Measurements from ENCODE around the gene CHRM1. TPM values are rescaled to one million over a fixed set of nuclear protein-coding genes. Genes with fewer than 3 reads are reported as not detected.
"Not testable (repeated sequence)": the region's sequence is repeated elsewhere in the genome, so short reads cannot be mapped to it uniquely, and the experiment has no call there.

The CHRM1 gene
- polyA plus RNA-seq, 2 donors = 0.01 TPM; not detected in 1

DNA sequence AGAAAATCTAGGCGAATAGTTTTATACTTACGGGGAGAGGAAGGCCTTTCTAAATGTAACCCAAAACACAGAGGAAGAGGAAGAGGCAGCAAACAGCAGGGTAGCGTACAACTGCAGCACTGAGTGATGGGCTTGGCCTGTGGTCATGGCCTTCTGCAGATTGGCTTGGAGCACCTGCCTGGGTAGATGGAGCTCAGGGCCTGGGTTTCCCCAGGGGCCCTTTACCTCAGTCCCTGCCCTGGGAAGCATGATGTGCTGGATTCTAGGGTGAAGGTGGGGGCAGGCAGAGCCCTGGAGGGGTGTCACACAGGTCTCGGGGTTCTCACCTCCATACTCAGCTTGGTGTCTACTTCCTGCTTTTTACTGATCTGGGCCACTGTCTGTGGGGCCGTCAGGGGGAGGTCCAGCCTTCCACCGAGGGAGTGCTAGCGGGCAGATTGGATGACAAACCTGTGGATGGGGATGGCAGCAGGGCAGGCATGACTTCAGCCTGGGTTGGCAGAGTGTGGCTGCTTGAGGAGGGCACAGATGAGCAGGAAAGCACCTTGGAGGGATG is 27.7 kb upstream of the CHRM1 start:
- Histone ChIP-seq H3K36me3 (ENCODE audit: control insufficient read depth in 2 of 2, insufficient read depth in 2 of 2, low read length in 1 of 2) (no peaks in the 10 kb centered on the region), H3K27ac (ENCODE audit: low read depth in 2 of 2, low read length in 1 of 2) (no peak overlapping the region), H3K9me3 (ENCODE audit: control insufficient read depth in 2 of 2, insufficient read depth in 1 of 2, low read depth in 1 of 2, low read length in 1 of 2) (peaks cover 0 to 2% of the 10 kb centered on the region in 2 donors), H3K27me3 (ENCODE audit: control insufficient read depth in 1 of 2, insufficient read depth in 2 of 2, low read length in 2 of 2) (no peaks in the 10 kb centered on the region), H3K4me3 (ENCODE audit: low read depth in 1 of 2, low read length in 2 of 2) (no peak overlapping the region), H3K4me1 (ENCODE audit: control insufficient read depth in 2 of 2, insufficient read depth in 2 of 2, low read length in 1 of 2) (no peaks in the 10 kb centered on the region)
- WGBS, 2 donors = 82 to 86% methylated on average over 7 of the region's 7 CpGs

DNA sequence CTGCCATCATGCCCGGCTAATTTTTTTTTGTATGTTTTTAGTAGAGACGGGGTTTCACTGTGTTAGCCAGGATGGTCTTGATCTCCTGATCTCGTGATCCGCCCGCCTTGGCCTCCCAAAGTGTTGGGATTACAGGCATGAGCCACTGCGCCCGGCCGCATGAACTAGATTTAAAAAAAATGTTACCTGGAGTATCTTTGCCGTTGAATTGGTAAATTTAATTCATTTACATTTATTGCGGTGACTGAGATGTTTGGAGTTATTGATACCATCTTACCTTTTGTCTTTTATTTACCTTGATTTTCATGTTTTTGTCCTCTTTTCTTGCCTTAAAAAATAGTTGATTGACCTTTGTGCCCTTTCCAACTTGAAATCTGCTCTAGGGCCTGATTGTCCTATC is 24.4 kb upstream of the CHRM1 start:
- H3K36me3 ChIP-seq (ENCODE audit: control insufficient read depth in 2 of 2, insufficient read depth in 2 of 2, low read length in 1 of 2); H3K4me1 ChIP-seq (ENCODE audit: control insufficient read depth in 2 of 2, insufficient read depth in 2 of 2, low read length in 1 of 2); H3K9me3 ChIP-seq (ENCODE audit: control insufficient read depth in 2 of 2, insufficient read depth in 1 of 2, low read depth in 1 of 2, low read length in 1 of 2); H3K27me3 ChIP-seq (ENCODE audit: control insufficient read depth in 1 of 2, insufficient read depth in 2 of 2, low read length in 2 of 2); H3K4me3 ChIP-seq (ENCODE audit: low read depth in 1 of 2, low read length in 2 of 2); H3K27ac ChIP-seq (ENCODE audit: low read depth in 2 of 2, low read length in 1 of 2): not testable (repeated sequence)
- 93 to 96% methylated on average over 10 of the region's 10 CpGs for WGBS, 2 donors

DNA sequence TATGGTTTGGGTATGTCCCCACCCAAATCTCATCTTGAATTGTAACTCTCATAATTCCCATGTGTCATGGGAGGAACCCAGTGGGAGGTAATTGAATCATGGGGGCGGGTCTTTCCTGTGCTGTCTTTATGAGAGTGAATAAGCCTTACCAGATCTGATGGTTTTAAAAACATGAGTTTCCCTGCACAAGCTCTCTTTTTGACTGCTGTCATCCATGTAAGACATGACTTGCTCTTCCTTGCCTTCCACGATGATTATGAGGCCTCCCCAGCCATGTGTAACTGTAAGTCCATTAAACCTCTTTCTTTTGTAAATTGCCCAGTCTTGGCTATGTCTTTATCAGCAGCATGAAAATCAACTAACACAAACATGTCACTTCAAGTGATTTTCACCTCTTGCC is 16.4 kb upstream of the CHRM1 start:
- not testable (repeated sequence) for H3K9me3 ChIP-seq (ENCODE audit: control insufficient read depth in 2 of 2, insufficient read depth in 1 of 2, low read depth in 1 of 2, low read length in 1 of 2); H3K27me3 ChIP-seq (ENCODE audit: control insufficient read depth in 1 of 2, insufficient read depth in 2 of 2, low read length in 2 of 2); H3K27ac ChIP-seq (ENCODE audit: low read depth in 2 of 2, low read length in 1 of 2); H3K36me3 ChIP-seq (ENCODE audit: control insufficient read depth in 2 of 2, insufficient read depth in 2 of 2, low read length in 1 of 2); H3K4me3 ChIP-seq (ENCODE audit: low read depth in 1 of 2, low read length in 2 of 2); H3K4me1 ChIP-seq (ENCODE audit: control insufficient read depth in 2 of 2, insufficient read depth in 2 of 2, low read length in 1 of 2)
- 83 to 87% methylated on average over 2 of the region's 2 CpGs for WGBS, 2 donors

DNA sequence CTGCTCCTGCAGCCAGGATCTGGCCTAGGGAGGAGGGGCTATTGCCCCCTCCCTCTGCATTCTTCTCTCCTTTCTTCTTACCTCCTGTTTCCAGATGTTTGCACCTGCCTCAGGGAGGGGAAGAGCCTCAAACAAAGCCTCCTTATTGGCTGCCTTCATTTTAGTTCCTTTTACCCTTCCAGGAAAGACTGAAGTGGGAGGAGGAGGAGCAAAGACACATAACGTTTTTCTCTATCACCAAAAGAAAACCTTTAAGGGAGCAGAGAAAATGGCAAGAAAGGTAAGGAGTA is 13.3 kb upstream of the CHRM1 start:
- Histone ChIP-seq H3K27ac (ENCODE audit: low read depth in 2 of 2, low read length in 1 of 2) (no peak overlapping the region), H3K9me3 (ENCODE audit: control insufficient read depth in 2 of 2, insufficient read depth in 1 of 2, low read depth in 1 of 2, low read length in 1 of 2) (no peaks in the 10 kb centered on the region)
- WGBS, 2 donors = 18 to 31% methylated on average over 1 of the region's 1 CpG

DNA sequence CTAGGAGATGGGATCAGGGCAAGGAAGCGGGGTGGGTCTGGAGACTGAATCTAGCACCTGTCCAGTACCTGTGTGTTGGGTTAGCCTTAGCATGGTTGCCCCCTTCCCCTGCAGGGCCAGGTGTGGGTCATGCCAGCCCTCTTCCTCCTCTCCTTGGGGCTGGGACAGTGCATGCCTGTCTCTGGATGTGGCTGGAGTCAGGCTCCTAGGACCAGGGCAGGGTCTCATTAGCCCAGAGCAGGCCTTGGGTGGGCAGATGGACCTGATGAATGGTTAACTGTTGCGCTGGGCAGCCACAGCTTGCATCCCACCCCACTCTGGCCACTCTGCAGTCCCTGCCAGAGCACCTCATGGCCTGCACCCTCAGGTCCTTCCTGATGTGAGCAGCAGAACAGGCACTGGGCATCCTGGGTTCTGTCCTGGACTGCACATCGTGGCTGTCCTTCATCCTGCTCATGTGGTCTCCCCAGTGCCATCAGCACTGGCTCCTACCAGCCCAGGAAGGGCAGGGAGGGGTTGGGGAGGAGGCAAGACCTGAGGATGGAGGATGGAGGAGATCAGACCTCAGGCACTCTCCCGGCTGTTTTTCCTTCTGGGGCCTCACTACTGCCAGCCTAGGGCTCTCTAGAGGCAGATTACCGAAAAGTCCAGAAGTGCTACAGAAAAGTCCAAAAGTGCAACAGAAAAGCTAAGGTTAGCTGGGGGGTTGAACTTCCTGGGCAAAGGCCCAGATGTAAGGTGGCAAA is 12.8 kb upstream of the CHRM1 start:
- H3K27me3 ChIP-seq (ENCODE audit: control insufficient read depth in 1 of 2, insufficient read depth in 2 of 2, low read length in 2 of 2) = no peaks in the 10 kb centered on the region
- H3K27ac ChIP-seq (ENCODE audit: low read depth in 2 of 2, low read length in 1 of 2) = no peak overlapping the region
- H3K9me3 ChIP-seq (ENCODE audit: control insufficient read depth in 2 of 2, insufficient read depth in 1 of 2, low read depth in 1 of 2, low read length in 1 of 2) = no peaks in the 10 kb centered on the region
- H3K4me3 ChIP-seq (ENCODE audit: low read depth in 1 of 2, low read length in 2 of 2) = no peak overlapping the region
- WGBS, 2 donors = 89 to 90% methylated on average over 5 of the region's 5 CpGs
- no peaks in the 10 kb centered on the region for H3K4me1 ChIP-seq (ENCODE audit: control insufficient read depth in 2 of 2, insufficient read depth in 2 of 2, low read length in 1 of 2)
- H3K36me3 ChIP-seq (ENCODE audit: control insufficient read depth in 2 of 2, insufficient read depth in 2 of 2, low read length in 1 of 2) = no peaks in the 10 kb centered on the region

More for the DNA sequence above, 13.3 kb upstream of the CHRM1 start:
- no peaks in the 10 kb centered on the region for H3K4me1 ChIP-seq (ENCODE audit: control insufficient read depth in 2 of 2, insufficient read depth in 2 of 2, low read length in 1 of 2)
- H3K4me3 ChIP-seq (ENCODE audit: low read depth in 1 of 2, low read length in 2 of 2) = no peak overlapping the region
- H3K27me3 ChIP-seq (ENCODE audit: control insufficient read depth in 1 of 2, insufficient read depth in 2 of 2, low read length in 2 of 2) = no peaks in the 10 kb centered on the region
- H3K36me3 ChIP-seq (ENCODE audit: control insufficient read depth in 2 of 2, insufficient read depth in 2 of 2, low read length in 1 of 2) = no peaks in the 10 kb centered on the region

DNA sequence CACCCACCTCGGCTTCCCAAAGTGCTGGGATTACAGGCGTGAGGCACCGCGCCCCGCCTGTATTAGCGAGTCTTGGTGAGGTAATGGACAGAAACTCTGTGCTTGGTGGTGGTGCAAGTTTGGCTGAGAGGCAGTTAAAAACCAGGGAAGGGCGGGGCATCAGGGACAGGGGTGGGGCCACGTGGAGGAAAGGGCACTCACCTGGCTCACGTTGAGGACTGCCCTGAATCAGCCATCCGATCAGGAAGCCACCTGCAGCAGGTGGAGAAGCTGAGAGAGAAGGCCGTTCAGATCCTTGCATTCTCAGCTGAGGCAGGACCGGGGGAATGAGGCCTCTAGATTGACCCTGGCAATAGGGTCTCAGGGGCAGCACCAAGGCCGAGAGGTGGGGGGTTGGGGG is 12.1 kb upstream of the CHRM1 start:
- WGBS, 2 donors = 80 to 81% methylated on average over 13 of the region's 13 CpGs
- Histone ChIP-seq H3K27ac (ENCODE audit: low read depth in 2 of 2, low read length in 1 of 2) (no peak overlapping the region), H3K36me3 (ENCODE audit: control insufficient read depth in 2 of 2, insufficient read depth in 2 of 2, low read length in 1 of 2) (no peaks in the 10 kb centered on the region), H3K9me3 (ENCODE audit: control insufficient read depth in 2 of 2, insufficient read depth in 1 of 2, low read depth in 1 of 2, low read length in 1 of 2) (no peaks in the 10 kb centered on the region), H3K4me3 (ENCODE audit: low read depth in 1 of 2, low read length in 2 of 2) (no peak overlapping the region), H3K27me3 (ENCODE audit: control insufficient read depth in 1 of 2, insufficient read depth in 2 of 2, low read length in 2 of 2) (no peaks in the 10 kb centered on the region), H3K4me1 (ENCODE audit: control insufficient read depth in 2 of 2, insufficient read depth in 2 of 2, low read length in 1 of 2) (no peaks in the 10 kb centered on the region)

DNA sequence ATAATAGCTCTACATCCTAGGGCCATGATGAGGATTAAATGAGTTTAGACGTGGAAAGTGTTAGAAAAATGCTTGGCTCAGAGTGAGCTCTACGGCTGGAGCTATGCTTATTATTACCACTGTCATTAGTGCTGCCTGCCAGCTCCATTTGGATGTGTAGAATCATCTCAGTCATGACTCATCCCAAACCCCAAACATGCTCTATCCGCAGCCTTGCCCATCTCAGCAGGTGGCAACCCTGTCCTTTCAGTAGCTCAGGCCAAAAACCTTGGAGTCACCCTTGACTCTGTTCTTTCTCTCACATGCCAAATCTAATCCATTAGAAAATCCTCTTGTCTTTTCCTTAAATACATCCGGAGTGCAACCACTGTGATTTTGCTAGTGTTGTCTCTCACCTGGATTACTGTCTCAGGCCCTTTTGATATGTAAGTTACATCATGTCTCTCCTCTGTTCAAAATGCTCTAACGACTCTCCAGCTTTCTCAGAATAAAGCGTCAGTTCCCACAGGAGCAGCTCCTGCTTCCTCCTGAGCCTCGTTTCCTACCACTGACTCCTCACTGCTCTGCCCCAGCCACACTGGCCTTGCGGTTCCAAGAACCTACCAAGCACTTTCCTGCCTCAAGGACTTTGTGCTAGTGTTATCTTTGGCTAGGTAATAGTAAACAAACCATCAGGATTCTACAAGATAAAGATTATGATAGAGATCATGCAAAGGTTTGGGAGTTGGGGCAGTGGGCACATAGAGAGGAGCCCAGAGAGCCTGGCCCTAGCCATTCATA is 10.5 kb upstream of the CHRM1 start:
- H3K9me3 ChIP-seq (ENCODE audit: control insufficient read depth in 2 of 2, insufficient read depth in 1 of 2, low read depth in 1 of 2, low read length in 1 of 2) = peaks cover 0 to 3% of the 10 kb centered on the region in 2 donors
- peaks cover 4 to 6% of the 10 kb centered on the region in 2 donors for H3K27me3 ChIP-seq (ENCODE audit: control insufficient read depth in 1 of 2, insufficient read depth in 2 of 2, low read length in 2 of 2)
- no peak overlapping the region for H3K27ac ChIP-seq (ENCODE audit: low read depth in 2 of 2, low read length in 1 of 2)
- 38 to 51% methylated on average over 8 of the region's 8 CpGs for WGBS, 2 donors
- H3K36me3 ChIP-seq (ENCODE audit: control insufficient read depth in 2 of 2, insufficient read depth in 2 of 2, low read length in 1 of 2) = no peaks in the 10 kb centered on the region
- H3K4me3 ChIP-seq (ENCODE audit: low read depth in 1 of 2, low read length in 2 of 2) = no peak overlapping the region
- no peaks in the 10 kb centered on the region for H3K4me1 ChIP-seq (ENCODE audit: control insufficient read depth in 2 of 2, insufficient read depth in 2 of 2, low read length in 1 of 2)

DNA sequence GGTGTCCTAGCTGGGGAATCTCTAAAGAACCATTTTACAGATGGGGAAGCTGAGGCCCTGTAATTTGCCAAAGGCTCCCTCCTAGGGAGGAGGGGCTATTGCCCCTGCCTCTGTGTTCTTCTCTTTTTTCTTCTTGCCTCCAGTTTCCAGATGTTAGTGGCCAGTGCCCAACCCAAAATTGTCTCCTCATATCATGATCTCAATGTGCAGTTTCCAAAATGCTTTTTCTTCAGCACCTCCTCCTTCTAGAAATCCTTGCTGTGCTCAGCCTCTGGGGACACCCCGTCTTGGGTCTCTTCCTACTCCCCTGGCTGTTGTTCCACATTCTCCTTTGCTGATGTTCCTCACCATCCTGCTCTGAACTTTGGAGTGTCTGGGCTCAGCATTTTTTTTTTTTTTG is 9.5 kb upstream of the CHRM1 start:
- 37 to 42% methylated on average over 1 of the region's 1 CpG for WGBS, 2 donors
- no peaks in the 10 kb centered on the region for H3K36me3 ChIP-seq (ENCODE audit: control insufficient read depth in 2 of 2, insufficient read depth in 2 of 2, low read length in 1 of 2)
- H3K27me3 ChIP-seq (ENCODE audit: control insufficient read depth in 1 of 2, insufficient read depth in 2 of 2, low read length in 2 of 2) = peaks cover 4 to 16% of the 10 kb centered on the region in 2 donors
- no peaks in the 10 kb centered on the region for H3K4me1 ChIP-seq (ENCODE audit: control insufficient read depth in 2 of 2, insufficient read depth in 2 of 2, low read length in 1 of 2)
- H3K27ac ChIP-seq (ENCODE audit: low read depth in 2 of 2, low read length in 1 of 2) = no peak overlapping the region
- peaks cover 3% of the 10 kb centered on the region in 2 donors for H3K9me3 ChIP-seq (ENCODE audit: control insufficient read depth in 2 of 2, insufficient read depth in 1 of 2, low read depth in 1 of 2, low read length in 1 of 2)
- no peak overlapping the region for H3K4me3 ChIP-seq (ENCODE audit: low read depth in 1 of 2, low read length in 2 of 2)

DNA sequence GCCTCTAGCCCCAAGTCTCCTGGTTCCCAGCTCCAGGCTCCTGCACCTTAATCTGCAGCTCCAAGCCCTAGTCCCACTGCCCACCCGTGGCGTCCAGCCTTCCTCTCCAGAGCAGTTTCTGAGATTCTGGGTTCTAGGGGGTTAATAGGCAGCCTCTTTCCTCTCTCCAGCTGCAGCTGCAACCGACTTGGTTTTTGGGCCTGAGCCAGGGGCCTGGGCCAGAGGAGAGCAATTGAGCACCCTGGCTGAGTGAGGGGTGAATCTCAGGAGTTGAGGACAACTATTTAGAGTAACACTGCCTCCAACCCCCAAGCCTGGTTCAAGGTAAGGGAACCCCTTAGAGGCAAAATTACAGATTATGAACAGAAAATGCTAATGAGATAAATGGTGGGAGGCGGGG is 9.0 kb upstream of the CHRM1 start:
- H3K4me1 ChIP-seq (ENCODE audit: control insufficient read depth in 2 of 2, insufficient read depth in 2 of 2, low read length in 1 of 2) = no peaks in the 10 kb centered on the region
- H3K4me3 ChIP-seq (ENCODE audit: low read depth in 1 of 2, low read length in 2 of 2) = no peak overlapping the region
- H3K9me3 ChIP-seq (ENCODE audit: control insufficient read depth in 2 of 2, insufficient read depth in 1 of 2, low read depth in 1 of 2, low read length in 1 of 2) = peaks cover 3% of the 10 kb centered on the region in 2 donors
- peaks cover 4 to 19% of the 10 kb centered on the region in 2 donors for H3K27me3 ChIP-seq (ENCODE audit: control insufficient read depth in 1 of 2, insufficient read depth in 2 of 2, low read length in 2 of 2)
- WGBS, 2 donors = 51 to 62% methylated on average over 4 of the region's 4 CpGs
- H3K27ac ChIP-seq (ENCODE audit: low read depth in 2 of 2, low read length in 1 of 2) = no peak overlapping the region
- no peaks in the 10 kb centered on the region for H3K36me3 ChIP-seq (ENCODE audit: control insufficient read depth in 2 of 2, insufficient read depth in 2 of 2, low read length in 1 of 2)
